HG02943 (cell line): ENCODE results near the gene AHCYL1.

ENCODE experiments used
- ATAC-seq: cut with Tn5 transposase; IDR thresholded peaks from one replicate; pipeline ENCODE4 v1.9.1; 2021; ENCODE audit warnings: mild to moderate bottlenecking, low read depth, moderate library complexity; ENCODE audit not compliant: unreplicated experiment

Gene AHCYL1

DNA sequence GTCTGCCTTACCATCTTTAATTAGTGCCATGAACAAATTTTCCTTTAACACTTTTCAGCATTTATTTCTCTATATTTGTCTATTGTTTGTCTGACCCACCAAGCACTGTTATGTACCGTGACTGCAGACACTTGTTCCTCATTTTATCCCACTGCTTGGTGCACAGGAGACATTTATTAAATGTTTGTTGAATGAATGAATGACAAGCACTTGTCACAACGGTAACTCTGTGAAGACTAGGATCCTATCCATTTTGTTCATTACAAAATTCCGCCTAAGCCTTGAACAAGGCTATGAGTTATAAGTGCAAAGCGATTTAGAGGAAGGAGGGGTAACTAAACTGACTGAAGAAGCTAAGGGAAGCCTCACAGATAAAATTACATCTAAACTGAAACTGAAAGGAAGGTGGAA lies 49.5 kb downstream of the AHCYL1 start:
- ATAC-seq = no peak

GRCh38 chr1:110034451-110035235 lies 50.1 kb downstream of the AHCYL1 start, which contains the start of gene STRIP1:
TSS of gene STRIP1 (plus strand) at chr1:110034624. CDS start at chr1:110034638, 14 bp downstream.
- peak; percentile 87 for ATAC-seq

DNA sequence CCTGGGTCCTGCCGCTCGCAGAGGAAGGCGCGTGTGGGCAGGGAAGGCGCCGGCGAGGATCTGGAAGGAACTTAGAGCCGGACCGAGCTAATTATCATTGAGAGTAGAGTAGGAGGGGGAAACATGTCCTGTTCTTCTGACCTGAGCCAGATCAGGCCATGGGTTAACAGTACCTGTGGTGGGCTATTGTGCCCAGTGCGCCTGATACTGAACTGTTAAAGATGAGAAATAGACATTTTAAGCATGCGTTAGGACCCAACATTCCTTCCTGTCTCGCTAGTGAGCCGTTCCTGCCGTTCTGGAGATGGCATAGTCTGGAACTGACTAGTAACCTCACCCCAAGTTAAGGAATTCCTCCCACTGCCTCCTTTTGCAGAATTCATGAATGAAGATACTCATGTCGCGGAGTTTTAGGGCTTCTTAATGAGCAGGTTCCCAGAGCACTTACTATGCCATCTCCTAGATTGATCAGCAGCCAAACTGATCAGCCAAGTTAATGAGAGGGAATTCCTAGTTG lies 50.7 kb downstream of the AHCYL1 start:
- peak; percentile 7 for ATAC-seq

- no peak for ATAC-seq
These were observed 53.7 kb downstream of the AHCYL1 start for GRCh38 chr1:110038271-110038670.

- no peak for ATAC-seq
These were observed 55.1 kb downstream of the AHCYL1 start for GRCh38 chr1:110039641-110040040.

GRCh38 chr1:110040548-110040947 lies 56.0 kb downstream of the AHCYL1 start:
- no peak for ATAC-seq

- ATAC-seq = no peak
These were observed 58.5 kb downstream of the AHCYL1 start for GRCh38 chr1:110043016-110043415.

DNA sequence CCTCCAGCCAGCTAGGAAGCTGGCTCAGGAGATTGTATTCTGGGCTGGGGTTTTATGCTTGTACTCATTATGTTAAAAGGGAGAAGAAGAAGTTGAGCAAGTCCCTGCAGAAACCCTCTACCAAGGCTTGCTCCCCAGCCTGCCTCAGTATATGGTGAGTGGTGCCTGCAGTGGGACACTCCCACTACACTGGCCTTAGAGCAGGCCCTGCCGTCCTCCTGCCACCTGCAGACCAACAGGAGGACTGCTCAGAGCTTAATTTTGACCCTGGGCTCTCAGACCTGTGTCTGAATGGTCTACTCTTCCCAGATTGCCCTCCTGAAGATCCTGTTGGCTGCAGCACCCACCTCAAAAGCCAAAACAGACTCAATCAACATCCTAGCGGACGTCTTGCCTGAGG lies 62.9 kb downstream of the AHCYL1 start:
- no peak for ATAC-seq

DNA sequence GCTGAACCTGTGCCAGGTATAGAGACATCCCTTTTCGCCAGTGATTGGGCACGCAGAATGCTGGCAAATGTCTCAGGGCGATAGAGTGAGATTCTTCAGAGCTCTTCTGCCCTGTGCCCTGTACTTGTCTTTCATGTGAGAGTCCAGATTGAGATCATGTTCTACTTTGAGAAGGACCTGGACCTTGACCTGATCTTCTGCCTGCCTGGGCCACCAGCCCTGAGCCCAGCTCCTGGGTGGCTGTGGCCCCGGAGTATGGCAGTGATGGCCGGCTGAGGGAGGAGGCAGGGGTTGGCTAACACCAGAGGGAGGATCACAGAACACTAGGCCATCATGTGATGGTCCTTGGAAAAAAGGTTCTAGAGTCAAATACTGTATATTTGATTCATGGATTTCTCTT lies 63.7 kb downstream of the AHCYL1 start:
- no peak for ATAC-seq

DNA sequence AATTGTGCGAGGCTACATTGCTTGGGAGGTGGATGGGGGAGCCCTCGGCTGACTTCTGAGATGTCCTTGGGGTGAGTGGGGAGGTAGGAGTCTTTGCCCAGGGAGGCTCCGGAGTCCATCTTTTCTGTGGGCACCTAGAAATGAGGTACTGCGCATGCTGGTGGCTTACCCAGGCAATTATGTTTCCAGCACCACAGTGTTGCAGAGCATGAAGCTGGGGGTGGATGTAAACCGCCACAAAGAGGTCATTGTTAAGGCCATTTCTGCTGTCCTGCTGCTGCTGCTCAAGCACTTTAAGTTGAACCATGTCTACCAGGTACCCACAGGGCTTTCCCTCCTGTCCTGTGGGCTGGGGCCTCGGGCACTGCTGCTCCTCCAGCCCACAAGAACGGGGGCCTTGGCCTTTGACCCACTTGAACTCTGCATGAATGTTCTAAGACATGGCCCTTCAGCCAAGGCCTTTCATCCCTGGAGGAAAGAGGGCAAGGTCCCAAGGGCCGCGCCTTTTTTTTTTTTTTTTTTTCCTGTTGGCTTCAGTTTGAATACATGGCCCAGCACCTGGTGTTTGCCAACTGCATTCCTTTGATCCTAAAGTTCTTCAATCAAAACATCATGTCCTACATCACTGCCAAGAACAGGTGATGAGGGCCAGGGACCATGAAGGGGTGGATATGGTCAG lies 64.5 kb downstream of the AHCYL1 start:
- ATAC-seq = no peak

DNA sequence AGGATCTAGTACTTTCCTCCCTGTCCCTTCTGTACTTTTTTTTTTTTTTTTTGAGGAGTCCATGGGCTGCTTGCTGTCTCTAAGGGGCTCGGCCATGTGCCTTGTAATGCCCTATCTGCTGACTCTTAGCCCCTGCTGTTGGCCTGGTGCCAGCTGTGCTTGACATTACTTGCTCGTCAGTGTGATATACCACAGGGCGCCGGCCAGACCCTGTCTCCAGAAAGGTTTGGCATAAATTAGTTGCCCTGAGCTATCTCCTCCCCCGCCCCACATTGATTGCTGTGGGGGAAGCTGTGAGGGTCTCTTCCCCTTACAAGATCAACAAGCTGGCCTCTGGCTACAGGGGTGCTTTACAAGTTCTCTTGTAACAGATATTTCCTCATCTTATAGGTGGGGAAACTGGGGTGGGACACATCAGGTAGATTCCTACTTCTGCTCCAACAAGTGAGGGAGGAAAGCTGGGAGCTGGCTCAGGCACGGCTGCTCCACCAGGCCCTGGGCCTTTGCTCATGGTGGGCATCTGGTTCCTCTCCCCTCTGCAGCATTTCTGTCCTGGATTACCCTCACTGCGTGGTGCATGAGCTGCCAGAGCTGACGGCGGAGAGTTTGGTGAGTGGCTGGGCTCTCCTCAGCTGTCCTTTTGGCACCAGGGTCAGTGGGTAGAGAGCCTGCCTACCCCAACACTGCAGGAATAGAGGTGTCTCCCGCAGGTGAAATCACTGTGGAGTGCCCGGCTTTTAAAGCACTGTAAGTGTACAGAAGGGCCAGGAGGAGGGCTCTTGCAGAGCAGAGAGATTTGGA lies 65.4 kb downstream of the AHCYL1 start:
- no peak for ATAC-seq

GRCh38 chr1:110050602-110051261 lies 66.2 kb downstream of the AHCYL1 start:
- no peak for ATAC-seq

DNA sequence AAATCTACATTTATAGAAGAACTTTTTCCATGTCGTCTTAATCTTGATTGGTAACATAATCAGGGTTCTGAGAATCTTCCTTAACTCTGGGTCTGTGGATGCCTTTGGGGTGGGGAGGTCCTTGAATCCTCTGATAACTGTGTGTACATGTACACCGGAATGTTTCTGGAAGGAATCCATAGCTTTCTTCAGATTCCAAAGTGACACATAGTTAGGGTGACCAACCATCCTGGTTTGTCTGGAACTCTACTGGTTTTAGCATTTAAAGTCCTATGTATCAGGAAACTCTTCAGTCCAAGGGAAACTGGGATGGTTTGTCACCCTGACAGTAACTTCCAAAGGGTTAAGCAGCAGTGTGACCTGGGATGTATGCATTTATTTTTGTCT lies 66.7 kb downstream of the AHCYL1 start:
- no peak for ATAC-seq

DNA sequence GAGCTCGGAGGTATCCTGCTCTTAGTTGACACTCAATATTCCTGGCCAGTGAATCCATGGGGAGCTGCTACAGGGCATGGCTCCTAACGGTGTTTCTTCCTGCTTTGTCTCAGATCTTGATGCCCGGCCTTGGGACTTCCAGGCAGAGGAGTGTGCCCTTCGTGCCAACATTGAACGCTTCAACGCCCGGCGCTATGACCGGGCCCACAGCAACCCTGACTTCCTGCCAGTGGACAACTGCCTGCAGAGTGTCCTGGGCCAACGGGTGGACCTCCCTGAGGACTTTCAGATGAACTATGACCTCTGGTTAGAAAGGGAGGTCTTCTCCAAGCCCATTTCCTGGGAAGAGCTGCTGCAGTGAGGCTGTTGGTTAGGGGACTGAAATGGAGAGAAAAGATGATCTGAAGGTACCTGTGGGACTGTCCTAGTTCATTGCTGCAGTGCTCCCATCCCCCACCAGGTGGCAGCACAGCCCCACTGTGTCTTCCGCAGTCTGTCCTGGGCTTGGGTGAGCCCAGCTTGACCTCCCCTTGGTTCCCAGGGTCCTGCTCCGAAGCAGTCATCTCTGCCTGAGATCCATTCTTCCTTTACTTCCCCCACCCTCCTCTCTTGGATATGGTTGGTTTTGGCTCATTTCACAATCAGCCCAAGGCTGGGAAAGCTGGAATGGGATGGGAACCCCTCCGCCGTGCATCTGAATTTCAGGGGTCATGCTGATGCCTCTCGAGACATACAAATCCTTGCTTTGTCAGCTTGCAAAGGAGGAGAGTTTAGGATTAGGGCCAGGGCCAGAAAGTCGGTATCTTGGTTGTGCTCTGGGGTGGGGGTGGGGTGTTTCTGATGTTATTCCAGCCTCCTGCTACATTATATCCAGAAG lies 69.2 kb downstream of the AHCYL1 start:
- ATAC-seq = no peak

- no peak for ATAC-seq
These were observed 71.1 kb downstream of the AHCYL1 start for GRCh38 chr1:110055493-110056284.

GRCh38 chr1:110056285-110056683 lies 71.7 kb downstream of the AHCYL1 start:
- ATAC-seq = no peak

- ATAC-seq = no peak
These were observed 72.2 kb downstream of the AHCYL1 start for GRCh38 chr1:110056776-110057175.

DNA sequence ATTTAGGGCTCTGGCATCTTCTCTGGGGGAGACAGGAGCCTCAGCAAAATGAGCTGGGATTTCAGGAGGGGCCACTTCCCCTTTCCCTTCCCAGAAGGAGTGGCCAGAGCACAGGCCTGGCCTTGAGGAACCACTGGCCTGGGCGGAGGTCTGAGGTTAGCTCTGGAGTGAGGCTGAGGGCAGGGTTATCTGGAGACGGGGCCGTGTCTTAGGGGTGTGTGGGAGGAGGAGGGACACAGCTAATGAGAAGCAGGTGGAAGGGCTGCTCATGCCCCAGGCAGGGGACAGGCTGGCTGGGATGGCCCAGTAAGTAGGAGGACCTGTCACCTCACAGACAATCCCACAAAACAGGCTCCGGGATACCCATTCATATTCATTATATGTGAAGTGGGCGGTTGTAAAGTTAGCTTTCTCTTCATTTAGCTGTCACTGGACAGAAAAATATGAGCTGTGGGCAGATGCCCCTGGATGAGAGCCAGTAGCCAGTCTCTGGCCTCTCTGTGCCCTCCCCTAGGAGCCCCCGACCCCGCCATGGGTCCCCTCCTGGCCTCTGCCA lies 73.5 kb downstream of the AHCYL1 start:
- ATAC-seq = no peak
